Ishikawa (cell line): ENCODE data around the gene UBALD1.

Experiments
- CEBPB ChIP-seq: IDR thresholded peaks from 2 replicates; pipeline ENCODE4 v1.6.1; 2012
- CREB1 ChIP-seq: IDR thresholded peaks from 2 replicates; pipeline ENCODE4 v1.6.1; 2012; ENCODE audit warnings: low read depth
- FOXM1 ChIP-seq: IDR thresholded peaks from 2 replicates; pipeline ENCODE4 v1.6.1; 2012; ENCODE audit warnings: low read depth, borderline replicate concordance
- MAX ChIP-seq: IDR thresholded peaks from 2 replicates; pipeline ENCODE4 v1.6.1; 2012
- NFIC ChIP-seq: IDR thresholded peaks from 2 replicates; pipeline ENCODE4 v1.6.1; 2012
- RAD21 ChIP-seq: IDR thresholded peaks from 2 replicates; pipeline ENCODE4 v1.6.1; 2012; ENCODE audit warnings: low read depth
- REST ChIP-seq: IDR thresholded peaks from 2 replicates; pipeline ENCODE4 v1.6.1; 2012; ENCODE audit warnings: low read depth, mild to moderate bottlenecking
- TAF1 ChIP-seq: IDR thresholded peaks from 2 replicates; pipeline ENCODE4 v1.6.1; 2012; ENCODE audit warnings: low read depth, mild to moderate bottlenecking
- TCF12 ChIP-seq: IDR thresholded peaks from 2 replicates; pipeline ENCODE4 v1.6.1; 2012; ENCODE audit warnings: low read depth

- TF ChIP-seq TAF1 (no peak), MAX (no peak), FOXM1 (no peak), CEBPB (no peak), CREB1 (no peak), REST (no peak), RAD21 (no peak), NFIC (no peak), TCF12 (no peak)
Measured at GRCh38 chr16:4660454-4661007, 45.8 kb upstream of the UBALD1 start.
